Lower leg skin (tissue), 3 donors: ENCODE results near the gene ELMOD1.
"Not testable (repeated sequence)": the region's sequence is repeated elsewhere in the genome, so short reads cannot be mapped to it uniquely, and the experiment has no call there.

ENCODE experiments used
- CTCF ChIP-seq, 3 donors: fragments of 450-650 bp; IDR thresholded peaks; one replicate each; pipeline ENCODE4 v1.5.1; 2016; ENCODE audit warnings: antibody characterized with exemption in 3 of 3, mild to moderate bottlenecking in 3 of 3, moderate library complexity in 2 of 3
- POLR2A ChIP-seq, 2 donors: fragments of 450-650 bp; IDR thresholded peaks; one replicate each; pipeline ENCODE4 v1.6.1; 2016 to 2017; ENCODE audit warnings: antibody characterized with exemption in 2 of 2, mild to moderate bottlenecking in 1 of 2, moderate library complexity in 1 of 2

GRCh38 chr11:107576497-107577345 is 14.2 kb upstream of the ELMOD1 start:
- not testable (repeated sequence) for TF ChIP-seq CTCF, POLR2A (IDR thresholded peaks at IDR 0.05)
